Measurements from ENCODE around the gene AP1M2.

DNA sequence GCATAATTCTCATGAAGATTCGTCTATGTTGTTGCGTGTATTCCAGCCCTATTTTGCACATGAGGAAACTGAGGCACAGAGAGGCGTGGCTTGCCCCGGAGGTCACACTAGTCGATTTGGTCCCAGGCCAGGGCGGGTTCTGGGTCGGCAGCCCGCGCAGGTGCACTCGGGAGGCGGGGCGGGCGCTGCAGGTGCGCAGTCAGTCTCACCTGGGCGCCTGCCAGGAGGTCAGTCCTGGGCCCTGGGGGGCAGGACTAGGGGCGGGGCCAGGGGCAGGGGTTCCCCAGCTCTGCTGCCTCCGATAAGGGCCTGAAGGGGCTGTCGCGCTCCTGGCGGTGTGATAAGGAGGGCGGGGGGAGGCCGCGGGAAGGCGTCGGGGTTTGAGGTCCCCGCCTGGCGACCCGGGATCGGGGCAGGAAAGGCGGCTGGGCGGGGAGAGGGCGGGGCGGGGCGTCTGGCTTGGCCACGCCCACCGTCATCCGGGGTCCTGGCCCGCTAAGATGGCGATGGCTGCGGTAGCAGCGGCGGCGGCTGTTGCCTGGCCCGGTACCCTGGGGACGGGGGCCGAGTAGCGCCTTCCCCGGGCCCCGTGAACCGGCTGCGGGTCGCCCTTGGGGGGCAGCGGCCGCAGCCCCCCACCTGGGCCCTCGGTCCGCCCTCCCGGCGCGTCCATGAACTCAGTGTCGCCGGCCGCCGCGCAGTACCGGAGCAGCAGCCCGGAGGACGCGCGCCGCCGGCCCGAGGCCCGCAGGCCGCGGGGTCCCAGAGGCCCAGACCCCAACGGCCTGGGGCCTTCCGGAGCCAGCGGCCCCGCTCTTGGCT, 43.5 kb downstream of the AP1M2 start, which contains the start of gene ATG4D:
- TF ChIP-seq, protein P1, sequence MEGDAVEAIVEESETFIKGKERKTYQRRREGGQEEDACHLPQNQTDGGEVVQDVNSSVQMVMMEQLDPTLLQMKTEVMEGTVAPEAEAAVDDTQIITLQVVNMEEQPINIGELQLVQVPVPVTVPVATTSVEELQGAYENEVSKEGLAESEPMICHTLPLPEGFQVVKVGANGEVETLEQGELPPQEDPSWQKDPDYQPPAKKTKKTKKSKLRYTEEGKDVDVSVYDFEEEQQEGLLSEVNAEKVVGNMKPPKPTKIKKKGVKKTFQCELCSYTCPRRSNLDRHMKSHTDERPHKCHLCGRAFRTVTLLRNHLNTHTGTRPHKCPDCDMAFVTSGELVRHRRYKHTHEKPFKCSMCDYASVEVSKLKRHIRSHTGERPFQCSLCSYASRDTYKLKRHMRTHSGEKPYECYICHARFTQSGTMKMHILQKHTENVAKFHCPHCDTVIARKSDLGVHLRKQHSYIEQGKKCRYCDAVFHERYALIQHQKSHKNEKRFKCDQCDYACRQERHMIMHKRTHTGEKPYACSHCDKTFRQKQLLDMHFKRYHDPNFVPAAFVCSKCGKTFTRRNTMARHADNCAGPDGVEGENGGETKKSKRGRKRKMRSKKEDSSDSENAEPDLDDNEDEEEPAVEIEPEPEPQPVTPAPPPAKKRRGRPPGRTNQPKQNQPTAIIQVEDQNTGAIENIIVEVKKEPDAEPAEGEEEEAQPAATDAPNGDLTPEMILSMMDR (IDR thresholded peaks at IDR 0.05; ENCODE audit: low read length): no peak
- no peak for TF ChIP-seq EZH2 (IDR thresholded peaks at IDR 0.05; ENCODE audit: borderline replicate concordance, low read length)

Measured in OCI-LY1 (cell line).